Hepatocyte (in vitro differentiated cells): Measurements from ENCODE around the gene NOC2L.
A peak's percentile ranks its signal among the peaks of the same experiment; 100 is the strongest.

Experiments used
- CTCF ChIP-seq: fragments of 200-600 bp; sonication (generic); IDR thresholded peaks from 2 replicates; pipeline ENCODE4 v1.5.1; 2016; ENCODE audit warnings: antibody characterized with exemption, mild to moderate bottlenecking; ENCODE audit not compliant: poor library complexity
- EZH2 ChIP-seq: fragments of 200-600 bp; sonication (generic); IDR thresholded peaks from 2 replicates; pipeline ENCODE4 v1.6.1; 2016; ENCODE audit warnings: antibody characterized with exemption, mild to moderate bottlenecking, borderline replicate concordance
- EZH2phosphoT487 ChIP-seq: fragments of 200-600 bp; sonication (generic); IDR thresholded peaks from one replicate; pipeline ENCODE4 v1.6.1; 2018; ENCODE audit warnings: antibody characterized with exemption, mild to moderate bottlenecking, low read depth, moderate library complexity; ENCODE audit not compliant: unreplicated experiment, severe bottlenecking

DNA sequence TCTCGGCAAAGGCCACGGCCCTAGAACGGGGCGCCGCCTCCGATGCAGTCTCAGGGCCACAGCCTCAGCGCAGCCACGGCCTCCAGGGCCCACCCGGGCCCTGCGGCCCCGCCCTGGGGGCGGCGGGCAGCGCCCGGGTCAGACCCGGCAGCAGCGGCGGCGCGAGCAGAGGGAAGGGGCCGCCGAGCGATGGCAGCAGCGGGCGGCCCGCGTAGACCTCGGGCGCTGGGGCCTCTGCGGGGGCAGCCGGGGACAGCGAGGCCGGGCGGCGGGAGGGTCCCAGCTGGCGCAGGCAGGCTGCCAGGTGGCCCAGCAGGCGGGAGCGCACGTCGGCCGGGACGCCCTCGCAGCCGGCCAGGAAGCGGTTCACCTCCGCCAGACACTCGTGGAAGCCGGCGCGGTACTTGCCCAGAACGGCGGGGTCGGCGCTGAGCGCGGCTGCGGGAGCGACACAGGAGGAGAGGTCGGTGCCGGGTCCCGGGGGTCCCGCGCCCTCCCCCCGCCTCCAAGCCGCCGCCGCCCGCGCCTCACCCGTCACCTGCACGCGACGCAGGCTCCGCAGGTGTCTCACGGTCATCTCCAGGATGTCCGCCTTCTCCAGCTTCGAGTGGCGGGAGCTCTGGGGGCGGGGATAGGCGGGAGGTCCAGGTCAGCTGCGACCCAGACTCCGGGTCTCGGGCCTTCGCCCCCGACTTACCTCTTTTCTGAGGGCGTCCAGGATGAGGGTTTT is 40.1 kb upstream of the NOC2L start:
- TF ChIP-seq CTCF (no peak), EZH2 (peak; percentile 65), EZH2phosphoT487 (no peak)
